Lower leg skin (tissue), 3 donors: Measurements from ENCODE around the gene S100A16.

Experiments used
- POLR2A ChIP-seq, 2 donors: fragments of 450-650 bp; IDR thresholded peaks; one replicate each; pipeline ENCODE4 v1.6.1; 2016 to 2017; ENCODE audit warnings: antibody characterized with exemption in 2 of 2, mild to moderate bottlenecking in 1 of 2, moderate library complexity in 1 of 2
- TF ChIP-seq, protein P1 (sequence below), 3 donors: fragments of 450-650 bp; IDR thresholded peaks; one replicate each; pipeline ENCODE4 v1.5.1; 2016; ENCODE audit warnings: antibody characterized with exemption in 3 of 3, mild to moderate bottlenecking in 3 of 3, moderate library complexity in 2 of 3

DNA sequence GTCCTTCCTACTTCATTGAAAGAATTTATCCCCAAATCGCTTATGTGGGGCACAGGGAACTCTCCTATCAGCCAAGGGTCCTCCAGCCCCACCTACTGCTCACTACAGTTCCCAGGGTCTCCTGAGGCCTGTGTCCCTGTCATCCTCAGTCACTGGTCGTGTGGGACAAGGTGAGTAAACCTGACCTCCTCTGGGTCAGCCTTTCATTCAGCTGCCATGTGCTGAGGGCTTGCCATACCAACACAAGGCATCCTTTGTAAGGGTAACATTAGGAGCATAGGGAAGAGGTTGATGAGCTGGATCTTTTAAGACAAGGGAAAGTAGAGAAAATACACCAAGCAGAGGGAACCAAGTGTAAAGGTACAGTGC is 34.4 kb upstream of the S100A16 start:
- TF ChIP-seq, protein P1, sequence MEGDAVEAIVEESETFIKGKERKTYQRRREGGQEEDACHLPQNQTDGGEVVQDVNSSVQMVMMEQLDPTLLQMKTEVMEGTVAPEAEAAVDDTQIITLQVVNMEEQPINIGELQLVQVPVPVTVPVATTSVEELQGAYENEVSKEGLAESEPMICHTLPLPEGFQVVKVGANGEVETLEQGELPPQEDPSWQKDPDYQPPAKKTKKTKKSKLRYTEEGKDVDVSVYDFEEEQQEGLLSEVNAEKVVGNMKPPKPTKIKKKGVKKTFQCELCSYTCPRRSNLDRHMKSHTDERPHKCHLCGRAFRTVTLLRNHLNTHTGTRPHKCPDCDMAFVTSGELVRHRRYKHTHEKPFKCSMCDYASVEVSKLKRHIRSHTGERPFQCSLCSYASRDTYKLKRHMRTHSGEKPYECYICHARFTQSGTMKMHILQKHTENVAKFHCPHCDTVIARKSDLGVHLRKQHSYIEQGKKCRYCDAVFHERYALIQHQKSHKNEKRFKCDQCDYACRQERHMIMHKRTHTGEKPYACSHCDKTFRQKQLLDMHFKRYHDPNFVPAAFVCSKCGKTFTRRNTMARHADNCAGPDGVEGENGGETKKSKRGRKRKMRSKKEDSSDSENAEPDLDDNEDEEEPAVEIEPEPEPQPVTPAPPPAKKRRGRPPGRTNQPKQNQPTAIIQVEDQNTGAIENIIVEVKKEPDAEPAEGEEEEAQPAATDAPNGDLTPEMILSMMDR (IDR thresholded peaks at IDR 0.05): no peak
- no peak for TF ChIP-seq POLR2A (IDR thresholded peaks at IDR 0.05)
